Loucy (cell line): ENCODE results near the gene GLI1.
"Not testable (repeated sequence)": the region's sequence is repeated elsewhere in the genome, so short reads cannot be mapped to it uniquely, and the experiment has no call there.

Experiments
- H2AFZ ChIP-seq: fragments of 200-600 bp; sonication (generic); 2 replicates; pipeline ENCODE4 v1.6.0; 2016; ENCODE audit warnings: antibody characterized with exemption, mild to moderate bottlenecking, low read length, moderate library complexity
- H3F3A ChIP-seq: fragments of 200-600 bp; 2 replicates; pipeline ENCODE4 v1.6.0; 2016; ENCODE audit warnings: antibody characterized with exemption, low read depth, mild to moderate bottlenecking
- H3K27me3 ChIP-seq: fragments of 200-600 bp; sonication (generic); 2 replicates; pipeline ENCODE4 v1.6.1; 2014; ENCODE audit warnings: low read length, mild to moderate bottlenecking; ENCODE audit not compliant: insufficient read depth, poor library complexity, severe bottlenecking
- H3K36me3 ChIP-seq: fragments of 200-600 bp; sonication (generic); 2 replicates; pipeline ENCODE4 v1.6.1; 2016; ENCODE audit warnings: low read length; ENCODE audit not compliant: insufficient read depth
- H3K4me1 ChIP-seq: fragments of 200-600 bp; sonication (generic); 2 replicates; pipeline ENCODE4 v1.5.1; 2014; ENCODE audit warnings: low read length, mild to moderate bottlenecking; ENCODE audit not compliant: insufficient read depth, poor library complexity, severe bottlenecking
- H3K4me2 ChIP-seq: fragments of 200-600 bp; sonication (generic); 2 replicates; pipeline ENCODE4 v1.6.0; 2014; ENCODE audit warnings: antibody characterized with exemption, low read length, low read depth, mild to moderate bottlenecking; ENCODE audit not compliant: poor library complexity, severe bottlenecking
- H3K4me3 ChIP-seq: fragments of 200-600 bp; sonication (generic); 2 replicates; pipeline ENCODE4 v1.5.1; 2014; ENCODE audit warnings: low read length, mild to moderate bottlenecking, mixed read lengths; ENCODE audit not compliant: poor library complexity, severe bottlenecking
- H3K79me2 ChIP-seq: fragments of 200-600 bp; sonication (generic); 2 replicates; pipeline ENCODE4 v1.6.1; 2014; ENCODE audit warnings: low read length; ENCODE audit not compliant: insufficient read depth
- H3K9ac ChIP-seq: fragments of 200-600 bp; sonication (generic); 2 replicates; pipeline ENCODE4 v1.6.0; 2014; ENCODE audit warnings: mild to moderate bottlenecking, low read depth, low read length, moderate library complexity; ENCODE audit not compliant: poor library complexity, severe bottlenecking
- H3K9me2 ChIP-seq: fragments of 200-600 bp; sonication (generic); replicated peaks from 2 replicates; pipeline ENCODE4 v1.6.1; 2016; ENCODE audit warnings: low read depth, low read length, mixed read lengths
- H3K9me3 ChIP-seq: fragments of 200-600 bp; sonication (generic); 2 replicates; pipeline ENCODE4 v1.6.1; 2014; ENCODE audit warnings: mild to moderate bottlenecking, antibody characterized with exemption, low read length, low read depth; ENCODE audit not compliant: insufficient read depth
- H4K20me1 ChIP-seq: fragments of 200-600 bp; sonication (generic); 2 replicates; pipeline ENCODE4 v1.6.0; 2014; ENCODE audit warnings: antibody characterized with exemption, low read length, mild to moderate bottlenecking; ENCODE audit not compliant: insufficient read depth, poor library complexity, severe bottlenecking
- EZH2phosphoT487 ChIP-seq: fragments of 200-600 bp; IDR thresholded peaks from 2 replicates; pipeline ENCODE4 v1.6.1; 2018; ENCODE audit warnings: antibody characterized with exemption, mild to moderate bottlenecking, moderate library complexity, borderline replicate concordance
- TF ChIP-seq, protein P1 (sequence below): fragments of 200-600 bp; sonication (generic); conservative IDR thresholded peaks from 2 replicates; pipeline ENCODE4 v1.5.1; 2014; ENCODE audit warnings: mild to moderate bottlenecking, antibody characterized with exemption, low read length

GLI1 gene

DNA sequence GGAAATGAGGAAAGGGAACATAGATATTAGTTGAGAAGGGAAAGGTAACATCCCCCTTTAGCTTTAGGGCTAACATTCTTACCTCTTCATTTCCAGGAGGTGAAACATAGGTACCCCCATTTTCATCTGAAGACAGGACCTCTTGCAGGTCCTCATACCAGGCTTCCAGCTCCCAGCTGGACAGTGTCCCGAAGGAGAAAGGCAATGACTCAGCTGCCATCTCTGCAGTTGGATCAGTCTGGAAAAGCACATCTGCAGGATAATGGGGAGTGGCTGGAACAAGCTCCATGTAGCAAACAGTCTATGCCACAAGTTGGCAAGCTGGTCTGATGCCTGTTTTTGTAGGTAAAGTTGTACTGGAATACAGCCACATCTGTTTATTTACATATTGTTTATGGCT, 57.6 kb downstream of the GLI1 start:
- Histone ChIP-seq H3K4me1 (peaks cover 29% of the 10 kb centered on the region), H3K9me3 (no peaks in the 10 kb centered on the region), H3K4me2 (no peak overlapping the region), H3K9me2 (no peaks in the 10 kb centered on the region), H4K20me1 (peaks cover 35% of the 10 kb centered on the region), H2AFZ (no peak overlapping the region), H3K9ac (no peak overlapping the region), H3K27me3 (no peaks in the 10 kb centered on the region), H3K36me3 (peaks cover 59% of the 10 kb centered on the region), H3F3A (peaks cover 12% of the 10 kb centered on the region), H3K79me2 (peaks cover 31% of the 10 kb centered on the region), H3K4me3 (no peak overlapping the region)
- TF ChIP-seq, protein P1, sequence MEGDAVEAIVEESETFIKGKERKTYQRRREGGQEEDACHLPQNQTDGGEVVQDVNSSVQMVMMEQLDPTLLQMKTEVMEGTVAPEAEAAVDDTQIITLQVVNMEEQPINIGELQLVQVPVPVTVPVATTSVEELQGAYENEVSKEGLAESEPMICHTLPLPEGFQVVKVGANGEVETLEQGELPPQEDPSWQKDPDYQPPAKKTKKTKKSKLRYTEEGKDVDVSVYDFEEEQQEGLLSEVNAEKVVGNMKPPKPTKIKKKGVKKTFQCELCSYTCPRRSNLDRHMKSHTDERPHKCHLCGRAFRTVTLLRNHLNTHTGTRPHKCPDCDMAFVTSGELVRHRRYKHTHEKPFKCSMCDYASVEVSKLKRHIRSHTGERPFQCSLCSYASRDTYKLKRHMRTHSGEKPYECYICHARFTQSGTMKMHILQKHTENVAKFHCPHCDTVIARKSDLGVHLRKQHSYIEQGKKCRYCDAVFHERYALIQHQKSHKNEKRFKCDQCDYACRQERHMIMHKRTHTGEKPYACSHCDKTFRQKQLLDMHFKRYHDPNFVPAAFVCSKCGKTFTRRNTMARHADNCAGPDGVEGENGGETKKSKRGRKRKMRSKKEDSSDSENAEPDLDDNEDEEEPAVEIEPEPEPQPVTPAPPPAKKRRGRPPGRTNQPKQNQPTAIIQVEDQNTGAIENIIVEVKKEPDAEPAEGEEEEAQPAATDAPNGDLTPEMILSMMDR = no peak
- TF ChIP-seq EZH2phosphoT487 = no peak

DNA sequence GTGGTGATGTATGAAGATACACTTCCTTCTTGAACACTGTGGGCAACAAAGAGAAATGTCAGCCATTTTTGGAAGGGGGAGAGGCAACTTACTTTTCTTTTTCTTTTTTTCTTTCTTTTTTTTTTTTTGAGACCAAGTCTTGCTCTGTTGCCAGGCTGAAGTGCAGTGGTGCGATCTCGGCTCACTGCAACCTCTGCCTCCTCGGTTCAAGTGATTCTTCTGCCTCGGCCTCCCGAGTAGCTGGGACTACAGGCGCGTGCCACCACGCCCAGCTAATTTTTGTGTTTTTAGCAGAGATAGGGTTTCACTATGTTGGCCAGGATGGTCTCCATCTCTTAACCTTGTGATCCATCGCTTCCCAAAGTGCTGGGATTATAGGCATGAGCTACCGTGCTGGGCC, 58.1 kb downstream of the GLI1 start:
- H3K9me2 ChIP-seq, H3K4me3 ChIP-seq, H2AFZ ChIP-seq, H3K9ac ChIP-seq, H3K9me3 ChIP-seq, H3K27me3 ChIP-seq: not testable (repeated sequence)
- Histone ChIP-seq H3F3A (peaks cover 15% of the 10 kb centered on the region), H3K79me2 (peaks cover 31% of the 10 kb centered on the region), H4K20me1 (peaks cover 35% of the 10 kb centered on the region), H3K36me3 (peaks cover 54% of the 10 kb centered on the region), H3K4me1 (peaks cover 30% of the 10 kb centered on the region), H3K4me2 (peak overlapping the region; percentile 96)

DNA sequence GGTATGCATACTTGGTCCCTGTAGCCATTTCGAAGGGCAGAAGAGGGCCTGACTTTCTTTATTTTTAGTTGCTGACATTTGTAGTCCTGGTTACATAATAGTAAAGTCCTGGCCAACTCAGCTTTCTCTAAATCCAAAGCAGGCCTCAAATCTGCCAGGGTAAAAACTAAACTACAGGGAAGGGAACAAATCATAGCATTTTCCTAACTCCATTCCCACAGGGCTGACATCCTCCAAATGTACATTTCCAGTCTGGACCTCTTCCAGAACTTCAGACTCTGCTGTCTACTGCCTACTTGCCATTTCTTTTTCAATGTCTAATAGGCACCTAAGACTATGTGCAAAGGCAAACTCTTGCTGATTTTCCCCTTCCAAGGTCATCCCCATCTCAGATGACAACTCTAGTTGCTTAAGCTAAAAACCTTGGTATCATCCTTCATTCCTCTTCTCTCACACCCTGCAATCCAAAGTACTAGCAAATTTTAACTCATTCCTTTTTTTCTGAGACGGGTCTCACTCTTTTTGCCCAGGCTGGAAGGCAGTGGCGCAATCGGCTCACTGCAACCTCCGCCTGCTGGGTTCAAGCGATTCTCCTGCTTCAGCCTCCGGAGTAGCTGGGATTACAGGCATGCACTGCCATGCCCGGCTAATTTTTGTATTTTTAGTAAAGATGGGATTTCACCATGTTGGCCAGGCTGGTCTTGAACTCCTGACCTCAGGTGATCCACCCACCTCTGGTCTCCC, 58.8 kb downstream of the GLI1 start:
- Histone ChIP-seq H3K9ac (peak overlapping the region; percentile 92), H3K36me3 (peaks cover 47% of the 10 kb centered on the region), H3K4me1 (peaks cover 31% of the 10 kb centered on the region), H3K79me2 (peaks cover 35% of the 10 kb centered on the region), H3K9me2 (no peaks in the 10 kb centered on the region), H2AFZ (no peak overlapping the region), H3K4me3 (peak overlapping the region; percentile 86), H3F3A (peaks cover 15% of the 10 kb centered on the region), H3K27me3 (no peaks in the 10 kb centered on the region), H4K20me1 (peaks cover 38% of the 10 kb centered on the region), H3K9me3 (no peaks in the 10 kb centered on the region), H3K4me2 (peak overlapping the region; percentile 96)
- no peak for TF ChIP-seq EZH2phosphoT487
- TF ChIP-seq, protein P1 = no peak
